HG03108 (cell line): ENCODE results near the gene PAX7.

Experiments
- ATAC-seq: cut with Tn5 transposase; IDR thresholded peaks from one replicate; pipeline ENCODE4 v1.9.1; 2021; ENCODE audit warnings: moderate library complexity; ENCODE audit not compliant: unreplicated experiment

PAX7 gene

GRCh38 chr1:18618546-18619466 is 11.8 kb upstream of the PAX7 start:
- no peak for ATAC-seq

- no peak for ATAC-seq
Measured at GRCh38 chr1:18619467-18619835, 11.2 kb upstream of the PAX7 start.

GRCh38 chr1:18628511-18628910 is 2.1 kb upstream of the PAX7 start:
- ATAC-seq, result no peak

GRCh38 chr1:18629659-18630510 is 761 bp upstream of the PAX7 start:
- ATAC-seq, result no peak

GRCh38 chr1:18631496-18632217 is 1.0 kb downstream of the PAX7 start:
- ATAC-seq, result no peak

- no peak for ATAC-seq
Measured at GRCh38 chr1:18632218-18632588, 1.6 kb downstream of the PAX7 start.

- ATAC-seq, result no peak
Measured at GRCh38 chr1:18632783-18633421, 2.3 kb downstream of the PAX7 start.

GRCh38 chr1:18633422-18634155 is 2.9 kb downstream of the PAX7 start:
- ATAC-seq, result no peak

GRCh38 chr1:18634276-18634675 is 3.6 kb downstream of the PAX7 start:
- no peak for ATAC-seq

- ATAC-seq, result no peak
Measured at GRCh38 chr1:18635070-18635577, 4.5 kb downstream of the PAX7 start.

GRCh38 chr1:18635891-18636595 is 5.4 kb downstream of the PAX7 start:
- ATAC-seq, result no peak

GRCh38 chr1:18636596-18637508 is 6.2 kb downstream of the PAX7 start:
- ATAC-seq, result no peak

- no peak for ATAC-seq
Measured at GRCh38 chr1:18637511-18637960, 6.9 kb downstream of the PAX7 start.

GRCh38 chr1:18637962-18638834 is 7.6 kb downstream of the PAX7 start:
- ATAC-seq, result no peak

- no peak for ATAC-seq
Measured at GRCh38 chr1:18638835-18639364, 8.3 kb downstream of the PAX7 start.

- no peak for ATAC-seq
Measured at GRCh38 chr1:18639368-18640055, 8.9 kb downstream of the PAX7 start.
